NT2/D1 (cell line): ENCODE measurements around the gene MCTP1.

ENCODE experiments used
- DNase-seq: peaks from one replicate; pipeline ENCODE4 v3.0.0-alpha.2; 2011; ENCODE audit warnings: low read depth, low spot score
- H3K27me3 ChIP-seq: 2 replicates; pipeline ENCODE4 v1.6.0; 2011; ENCODE audit warnings: mild to moderate bottlenecking; ENCODE audit not compliant: insufficient read length, insufficient read depth
- H3K36me3 ChIP-seq: 2 replicates; pipeline ENCODE4 v1.6.1; 2011; ENCODE audit warnings: mild to moderate bottlenecking, low read length, mixed read lengths; ENCODE audit not compliant: insufficient read depth, insufficient read length
- H3K4me1 ChIP-seq: 2 replicates; pipeline ENCODE4 v1.5.1; 2011; ENCODE audit not compliant: insufficient read depth, insufficient read length
- H3K4me3 ChIP-seq: 2 replicates; pipeline ENCODE4 v1.5.1; 2011; ENCODE audit warnings: low read depth; ENCODE audit not compliant: insufficient read length
- H3K9ac ChIP-seq: 2 replicates; pipeline ENCODE4 v1.6.0; 2011; ENCODE audit warnings: low read depth; ENCODE audit not compliant: insufficient read length
- H3K9me3 ChIP-seq: 2 replicates; pipeline ENCODE4 v1.5.1; 2011; ENCODE audit warnings: mild to moderate bottlenecking, low read length; ENCODE audit not compliant: insufficient read depth
- SUZ12 ChIP-seq: IDR thresholded peaks from 2 replicates; pipeline ENCODE4 v1.6.1; 2011; ENCODE audit not compliant: insufficient read length, insufficient read depth; ENCODE audit errors: extremely low read depth
- YY1 ChIP-seq: IDR thresholded peaks from 2 replicates; pipeline ENCODE4 v1.6.1; 2011; ENCODE audit not compliant: insufficient read length, insufficient read depth
- ZNF274 ChIP-seq: IDR thresholded peaks from 2 replicates; pipeline ENCODE4 v1.6.1; 2011; ENCODE audit warnings: mild to moderate bottlenecking, low read depth, low read length

MCTP1 gene

DNA sequence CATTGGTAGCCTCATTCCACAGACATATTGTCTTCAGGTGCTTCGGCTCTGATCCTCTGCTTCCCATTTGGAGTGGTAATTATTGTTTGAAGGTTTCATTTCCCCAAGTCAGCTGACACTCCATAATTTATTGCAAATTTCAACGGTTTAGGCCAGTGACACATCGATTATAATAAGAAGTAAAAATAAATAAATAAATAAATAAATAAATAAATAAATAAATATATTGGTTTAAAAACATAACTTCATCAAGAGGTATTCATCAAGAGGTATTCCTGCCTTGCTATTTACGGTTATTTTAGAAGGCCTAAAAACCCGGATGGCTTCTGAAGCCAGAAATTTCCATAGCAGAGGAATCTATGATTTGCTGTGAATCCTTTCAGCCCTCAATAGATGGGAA, 393.3 kb downstream of the MCTP1 start:
- Histone ChIP-seq H3K36me3 (no peaks in the 10 kb centered on the region), H3K9ac (no peak overlapping the region), H3K4me3 (no peak overlapping the region), H3K27me3 (no peaks in the 10 kb centered on the region), H3K9me3 (no peaks in the 10 kb centered on the region), H3K4me1 (no peaks in the 10 kb centered on the region)
- DNase-seq, result no peak
- no peak for TF ChIP-seq ZNF274
- no peak for TF ChIP-seq SUZ12
- TF ChIP-seq YY1, result no peak

DNA sequence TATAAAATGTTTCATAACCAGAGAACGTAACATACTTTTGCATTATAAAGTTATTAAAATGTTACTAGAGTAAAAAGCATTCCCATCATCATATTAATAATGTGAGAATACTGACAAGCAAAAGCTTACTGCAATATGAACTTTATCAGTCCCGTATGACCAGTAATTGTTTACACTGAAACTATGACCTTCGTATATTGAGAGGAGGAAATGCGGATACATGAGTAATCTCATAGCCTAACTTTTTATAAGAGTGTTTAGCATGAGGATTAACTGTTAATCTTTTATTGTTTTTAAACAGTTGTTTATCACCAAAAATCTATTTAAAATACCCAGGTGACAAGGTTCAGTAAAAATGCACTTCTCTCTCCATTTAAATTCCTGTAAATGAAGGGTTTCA, 394.0 kb downstream of the MCTP1 start:
- Histone ChIP-seq H3K4me3 (no peak overlapping the region), H3K27me3 (no peaks in the 10 kb centered on the region), H3K9me3 (no peaks in the 10 kb centered on the region), H3K36me3 (no peaks in the 10 kb centered on the region), H3K9ac (no peak overlapping the region), H3K4me1 (no peaks in the 10 kb centered on the region)
- no peak for DNase-seq
- TF ChIP-seq YY1, result no peak
- TF ChIP-seq SUZ12, result no peak
- no peak for TF ChIP-seq ZNF274

DNA sequence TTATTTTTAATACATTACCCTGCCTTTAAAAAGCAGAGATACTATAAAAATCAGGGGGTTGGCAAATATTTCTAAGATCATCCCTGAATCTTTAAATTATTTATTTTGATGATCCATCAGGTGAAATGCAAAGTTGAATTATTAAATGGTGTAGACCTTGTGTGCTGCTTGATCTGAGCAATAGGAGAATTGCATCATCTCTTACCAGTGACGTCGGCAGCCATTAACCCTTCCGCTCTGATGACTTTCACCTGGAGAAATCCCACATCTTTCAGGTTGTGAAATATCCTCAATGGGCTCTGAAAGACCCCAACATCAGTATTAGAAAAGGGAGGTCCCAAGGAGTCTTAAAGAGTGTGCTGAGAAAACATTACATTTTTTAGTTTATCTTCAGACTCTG, 396.2 kb downstream of the MCTP1 start:
- H3K27me3 ChIP-seq, result no peaks in the 10 kb centered on the region
- H3K9ac ChIP-seq, result no peak overlapping the region
- no peaks in the 10 kb centered on the region for H3K4me1 ChIP-seq
- H3K4me3 ChIP-seq, result no peak overlapping the region
- TF ChIP-seq SUZ12 (no peak), ZNF274 (no peak), YY1 (no peak)
- no peaks in the 10 kb centered on the region for H3K9me3 ChIP-seq
- DNase-seq, result no peak
- H3K36me3 ChIP-seq, result no peaks in the 10 kb centered on the region

DNA sequence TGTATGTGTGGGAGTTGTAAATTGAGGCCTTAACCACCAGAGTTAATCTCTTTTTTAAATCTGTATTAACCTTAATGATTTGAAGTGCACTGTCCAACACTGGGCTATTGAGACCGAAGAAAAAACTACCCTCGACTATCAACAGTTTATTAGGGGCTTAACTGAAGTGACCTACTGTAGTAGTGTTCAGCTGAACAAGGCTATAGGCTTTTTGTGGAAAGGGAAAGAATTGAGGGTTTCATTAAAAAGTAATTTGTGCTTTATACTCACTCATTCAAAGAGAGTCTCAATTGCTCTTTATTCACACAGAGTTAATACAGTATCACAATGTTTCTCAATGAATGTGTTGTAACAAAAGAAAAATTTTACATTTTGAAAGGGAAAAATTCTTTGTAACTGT, 399.0 kb downstream of the MCTP1 start:
- TF ChIP-seq SUZ12, result no peak
- TF ChIP-seq ZNF274, result no peak
- no peak for TF ChIP-seq YY1
- no peaks in the 10 kb centered on the region for H3K9me3 ChIP-seq
- DNase-seq, result no peak
- no peak overlapping the region for H3K4me3 ChIP-seq
- H3K36me3 ChIP-seq, result no peaks in the 10 kb centered on the region
- H3K9ac ChIP-seq, result no peak overlapping the region
- H3K27me3 ChIP-seq, result no peaks in the 10 kb centered on the region
- H3K4me1 ChIP-seq, result no peaks in the 10 kb centered on the region

DNA sequence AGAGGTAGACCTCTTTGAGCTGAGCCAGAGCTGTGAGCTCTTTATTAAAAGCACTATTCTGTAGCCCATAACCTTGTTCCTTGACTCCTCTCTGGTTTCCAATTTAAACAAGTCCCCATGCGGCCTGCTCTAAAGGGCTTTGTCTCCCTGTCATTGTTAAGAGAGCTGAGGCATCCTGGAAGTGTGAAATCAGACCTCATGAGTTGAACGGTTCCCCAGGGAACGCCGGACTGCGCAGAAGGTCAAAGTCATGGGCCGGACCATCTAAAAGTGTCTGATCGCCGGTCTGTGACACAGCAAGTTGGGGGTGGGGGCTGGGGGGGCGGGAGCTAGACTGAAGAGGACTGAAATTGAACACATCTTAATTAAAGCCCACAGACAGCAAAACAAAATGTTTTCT, 400.6 kb downstream of the MCTP1 start:
- Histone ChIP-seq H3K9ac (no peak overlapping the region), H3K27me3 (no peaks in the 10 kb centered on the region), H3K36me3 (no peaks in the 10 kb centered on the region), H3K9me3 (no peaks in the 10 kb centered on the region), H3K4me3 (no peak overlapping the region), H3K4me1 (no peaks in the 10 kb centered on the region)
- DNase-seq, result no peak
- no peak for TF ChIP-seq SUZ12

DNA sequence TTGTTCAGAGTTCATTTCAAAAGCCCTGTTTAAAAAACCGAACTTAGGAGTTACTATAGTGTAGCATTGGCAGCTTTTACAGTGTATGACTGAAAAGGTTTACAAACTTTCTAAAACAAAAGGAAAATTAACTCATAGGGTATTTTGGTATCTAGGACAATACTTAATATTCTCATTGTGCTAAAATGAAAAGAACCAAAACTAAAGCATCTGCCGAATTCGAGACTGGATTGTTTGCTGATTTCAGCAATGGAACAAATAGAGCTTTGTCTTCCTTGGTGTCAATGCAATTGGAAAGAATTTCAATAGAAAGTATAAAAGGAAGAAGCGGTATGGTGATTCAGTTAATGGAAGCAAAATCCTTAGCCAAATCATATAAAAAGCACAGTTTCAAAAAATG, 412.4 kb downstream of the MCTP1 start:
- no peaks in the 10 kb centered on the region for H3K36me3 ChIP-seq
- no peaks in the 10 kb centered on the region for H3K4me1 ChIP-seq
- no peak overlapping the region for H3K4me3 ChIP-seq
- DNase-seq, result no peak
- no peaks in the 10 kb centered on the region for H3K27me3 ChIP-seq
- H3K9ac ChIP-seq, result no peak overlapping the region
- TF ChIP-seq YY1 (no peak), SUZ12 (no peak), ZNF274 (no peak)
- H3K9me3 ChIP-seq, result no peaks in the 10 kb centered on the region

DNA sequence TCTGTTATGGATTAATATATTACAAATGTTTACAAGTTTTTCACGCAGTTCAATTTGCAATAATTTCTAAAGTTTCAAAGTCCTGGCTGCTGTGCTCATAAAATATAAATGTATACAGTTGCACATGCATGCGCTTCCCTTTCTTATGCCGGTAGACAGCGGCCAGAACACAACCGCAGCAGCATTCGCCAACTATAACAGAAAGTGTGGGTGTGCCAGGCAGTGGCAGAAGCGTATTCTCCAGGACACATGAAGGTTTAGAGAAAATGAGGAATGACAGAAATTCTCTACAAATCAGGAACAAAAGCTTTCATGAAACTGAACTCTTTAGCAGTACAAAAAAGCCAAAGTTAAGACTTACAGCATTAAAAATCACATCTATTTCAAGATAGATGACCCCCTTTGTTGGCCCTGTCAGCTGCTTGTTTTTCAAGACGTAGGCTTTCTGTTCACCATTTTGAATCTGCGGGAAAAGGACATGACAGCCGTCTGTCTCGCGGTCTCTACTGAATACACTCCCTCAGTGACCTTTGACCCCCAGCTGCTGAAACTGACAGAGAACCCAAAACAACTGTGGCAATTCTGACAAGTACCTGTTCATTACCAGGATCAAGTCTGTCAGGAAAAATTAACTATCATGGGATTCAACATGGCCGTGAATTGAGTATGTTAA, 414.2 kb downstream of the MCTP1 start:
- no peak for TF ChIP-seq SUZ12
- TF ChIP-seq YY1, result no peak
- no peak for TF ChIP-seq ZNF274
- no peak overlapping the region for H3K9ac ChIP-seq
- no peaks in the 10 kb centered on the region for H3K36me3 ChIP-seq
- no peaks in the 10 kb centered on the region for H3K27me3 ChIP-seq
- no peak overlapping the region for H3K4me3 ChIP-seq
- no peak for DNase-seq
- no peaks in the 10 kb centered on the region for H3K9me3 ChIP-seq
- no peaks in the 10 kb centered on the region for H3K4me1 ChIP-seq

DNA sequence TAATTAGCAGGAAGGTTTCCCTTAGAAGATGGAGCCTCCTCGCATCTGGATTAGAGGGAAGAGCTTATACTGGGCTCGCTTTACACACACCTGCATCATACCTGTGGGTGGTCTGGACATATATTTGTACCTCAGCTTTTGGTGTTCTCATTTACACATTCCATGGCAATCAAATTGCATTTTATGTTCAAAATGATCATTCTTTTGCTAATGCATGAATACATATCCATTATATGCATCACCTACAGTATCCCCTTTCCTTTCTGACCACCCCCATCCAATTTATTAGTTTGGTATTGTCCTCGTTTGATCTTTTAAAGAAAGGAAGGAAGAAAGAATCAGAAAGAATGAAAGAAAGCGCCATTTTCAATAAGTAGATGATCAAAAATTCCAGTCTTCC, 415.0 kb downstream of the MCTP1 start:
- Histone ChIP-seq H3K4me1 (no peaks in the 10 kb centered on the region), H3K9me3 (no peaks in the 10 kb centered on the region), H3K4me3 (no peak overlapping the region), H3K36me3 (no peaks in the 10 kb centered on the region), H3K27me3 (no peaks in the 10 kb centered on the region), H3K9ac (no peak overlapping the region)
- TF ChIP-seq YY1 (no peak), ZNF274 (no peak), SUZ12 (no peak)
- no peak for DNase-seq
